Stomach (tissue), 9 donors: ENCODE data around the gene CDYL. TPM values are rescaled to one million over a fixed set of nuclear protein-coding genes. Genes with fewer than 3 reads are reported as not detected.

Source experiments
- DNase-seq, 2 donors: peaks; one replicate each; pipeline versions ENCODE4 v3.0.0 to v3.0.0-alpha.2; 2013 to 2019
- H3K27ac ChIP-seq, 5 donors: fragments of 200-600 bp in 4 of 5; sonication (generic) in 4 of 5; one replicate each; pipeline ENCODE4 v1.5.1; 2013 to 2019; ENCODE audit warnings: mild to moderate bottlenecking in 1 of 5, moderate library complexity in 1 of 5
- H3K27me3 ChIP-seq, 3 donors: fragments of 200-600 bp; sonication (generic); one replicate each; pipeline ENCODE4 v1.5.1; 2017 to 2019; ENCODE audit warnings: mixed run types in 1 of 3
- H3K36me3 ChIP-seq, 4 donors: fragments of 200-600 bp; sonication (generic); 1 replicate in 3 of 4; 2 replicates in 1 of 4; pipeline ENCODE4 v1.5.1; 2016 to 2019
- H3K4me1 ChIP-seq, 4 donors: fragments of 200-600 bp; sonication (generic); one replicate each; pipeline ENCODE4 v1.5.1; 2016 to 2019
- H3K4me3 ChIP-seq, 4 donors: fragments of 200-600 bp; sonication (generic) in 3 of 4; one replicate each; pipeline ENCODE4 v1.5.1; 2016 to 2019; ENCODE audit warnings: mild to moderate bottlenecking in 1 of 4
- H3K9me3 ChIP-seq, 4 donors: fragments of 200-600 bp; sonication (generic); one replicate each; pipeline ENCODE4 v1.5.1; 2016 to 2019
- CTCF ChIP-seq, 7 experiments: fragments of 450-650 bp in 4 of 7; fragments of 200-600 bp in 3 of 7; sonication (generic) in 3 of 7; IDR thresholded peaks; one replicate each; pipeline ENCODE4 v1.5.1; 2016 to 2019; ENCODE audit warnings: antibody characterized with exemption in 7 of 7, control low read depth in 2 of 7, mild to moderate bottlenecking in 1 of 7
- EP300 ChIP-seq: sonication (generic); formaldehyde crosslinking; IDR thresholded peaks from one replicate; pipeline ENCODE4 v1.6.1; 2017; ENCODE audit warnings: antibody characterized with exemption
- POLR2A ChIP-seq, 4 donors: fragments of 450-650 bp; IDR thresholded peaks; one replicate each; pipeline ENCODE4 v1.6.1; 2016; ENCODE audit warnings: antibody characterized with exemption in 4 of 4, control low read depth in 2 of 4, mild to moderate bottlenecking in 1 of 4, moderate library complexity in 1 of 4
- POLR2AphosphoS5 ChIP-seq, 3 donors: sonication (generic); formaldehyde crosslinking; IDR thresholded peaks; one replicate each; pipeline ENCODE4 v1.6.1; 2016; ENCODE audit warnings: antibody characterized with exemption in 3 of 3
- WGBS, 5 donors: extraction: QIAGEN DNeasy Blood & Tissue Kit in 3 of 5; methylation state at CpG; one replicate each; pipeline versions ENCODE4 v1.1.5 to v1.1.7; 2013 to 2018; 5-methylcytosine and 5-hydroxymethylcytosine counted together
- intact Hi-C: fragments of 100-400 bp; cut with DNase I; formaldehyde crosslinking; loops from one replicate; pipeline ENCODE4 v1.15.1; 2023; ENCODE audit warnings: low total_unique reads
- polyA plus RNA-seq, 3 donors: library from polyadenylated mRNA; stranded (reverse); fragments of 200-250 nt; gene quantifications; one replicate each; pipeline ENCODE4 v1.2.3, GENCODE V29; 2013
- total RNA-seq, 5 donors: library from RNA; depleted of rRNA; stranded (reverse); fragments of >200 nt; gene quantifications; one replicate each; pipeline versions ENCODE4 v1.1.0 to v1.2.3, GENCODE V29; 2014 to 2016
- donor health status: healthy with polysubstance abuse.
- donor health status: Bipolar disorder and iron deficiency.
- donor health status: healthy.

Gene CDYL
- total and polyA plus RNA-seq, 8 donors = 6.2 to 226 (median 18.4) TPM

GRCh38 chr6:4956625-4957024 lies 180.4 kb downstream of the CDYL start:
- Histone ChIP-seq H3K36me3 (peaks cover 19 to 46% (median 43%) of the 10 kb centered on the region in 4 donors), H3K4me1 (no peaks in the 10 kb centered on the region), H3K9me3 (no peaks in the 10 kb centered on the region), H3K27ac (no peak overlapping the region), H3K4me3 (no peak overlapping the region), H3K27me3 (no peaks in the 10 kb centered on the region)
- 89 to 92% (median 92%) methylated on average over 5 of the region's 5 CpGs for WGBS, 5 donors
- DNase-seq = no peak
- intact Hi-C loops = no loop called here
- TF ChIP-seq EP300 (no peak), POLR2A (IDR thresholded peaks at IDR 0.05) (no peak), CTCF (IDR thresholded peaks at IDR 0.05) (no peak), POLR2AphosphoS5 (IDR thresholded peaks at IDR 0.05) (no peak)

GRCh38 chr6:4957521-4958231 lies 181.5 kb downstream of the CDYL start:
- WGBS, 5 donors = 57 to 64% (median 60%) methylated on average over 9 of the region's 9 CpGs
- no peak overlapping the region for H3K4me3 ChIP-seq
- intact Hi-C loops = no loop called here

GRCh38 chr6:4958624-4959023 lies 182.4 kb downstream of the CDYL start:
- Histone ChIP-seq H3K4me3 (no peak overlapping the region), H3K4me1 (no peaks in the 10 kb centered on the region), H3K9me3 (no peaks in the 10 kb centered on the region), H3K27me3 (no peaks in the 10 kb centered on the region), H3K27ac (no peak overlapping the region), H3K36me3 (peaks cover 9 to 26% (median 24%) of the 10 kb centered on the region in 4 donors)
- no peak for DNase-seq
- TF ChIP-seq EP300 (no peak), POLR2A (IDR thresholded peaks at IDR 0.05) (no peak), CTCF (IDR thresholded peaks at IDR 0.05) (no peak), POLR2AphosphoS5 (IDR thresholded peaks at IDR 0.05) (no peak)
- 83 to 91% (median 84%) methylated on average over 3 of the region's 3 CpGs for WGBS, 5 donors
- intact Hi-C loops = no loop called here

More at GRCh38 chr6:4957521-4958231, 181.5 kb downstream of the CDYL start:
- Histone ChIP-seq H3K27me3 (no peaks in the 10 kb centered on the region), H3K9me3 (no peaks in the 10 kb centered on the region), H3K27ac (no peak overlapping the region), H3K4me1 (no peaks in the 10 kb centered on the region), H3K36me3 (peaks cover 13 to 36% (median 34%) of the 10 kb centered on the region in 4 donors)
- TF ChIP-seq POLR2AphosphoS5 (IDR thresholded peaks at IDR 0.05) = no peak
- TF ChIP-seq CTCF (IDR thresholded peaks at IDR 0.05) = no peak
- no peak for TF ChIP-seq EP300
- no peak for TF ChIP-seq POLR2A (IDR thresholded peaks at IDR 0.05)
- no peak for DNase-seq

GRCh38 chr6:4961322-4962168 lies 185.3 kb downstream of the CDYL start:
- 81 to 85% (median 83%) methylated on average over 10 of the region's 10 CpGs for WGBS, 5 donors
- H3K36me3 ChIP-seq = no peaks in the 10 kb centered on the region
- TF ChIP-seq EP300 = no peak

More at GRCh38 chr6:4961322-4962168, 185.3 kb downstream of the CDYL start:
- Histone ChIP-seq H3K4me1 (peaks cover 0 to 13% (median 0%) of the 10 kb centered on the region in 4 donors), H3K27ac (no peak overlapping the region), H3K4me3 (no peak overlapping the region), H3K27me3 (no peaks in the 10 kb centered on the region), H3K9me3 (no peaks in the 10 kb centered on the region)
- intact Hi-C loops = no loop called here
- no peak for DNase-seq
